Mammary epithelial cell (primary cell): ENCODE data around the gene GPAT3.

Experiments
- CTCF ChIP-seq, 2 donors: IDR thresholded peaks in 1 of 2; conservative IDR thresholded peaks in 1 of 2; 2 replicates each; pipeline ENCODE4 v1.5.1; 2011 to 2012; ENCODE audit warnings: inconsistent platforms in 2 of 2, low read length in 2 of 2, mild to moderate bottlenecking in 2 of 2, control low read depth in 1 of 2, low read depth in 1 of 2; ENCODE audit not compliant: insufficient read depth in 1 of 2; ENCODE audit errors: extremely low read depth in 1 of 2
- EZH2 ChIP-seq: IDR thresholded peaks from 2 replicates; pipeline ENCODE4 v1.6.1; 2012; ENCODE audit warnings: low read length, inconsistent platforms, borderline replicate concordance

- TF ChIP-seq EZH2 (no peak), CTCF (conservative IDR thresholded peaks at IDR 0.05 in 1 of 2, IDR thresholded peaks at IDR 0.05 in 1 of 2; ENCODE audit: extremely low read depth in 1 of 2, insufficient read depth in 1 of 2, low read depth in 1 of 2, low read length in 2 of 2) (peak; percentile 1 to 42)
Observed at GRCh38 chr4:83582289-83582785, 46.4 kb downstream of the GPAT3 start.
